HG02763 (cell line): ENCODE measurements around the gene PIP5KL1.
A peak's percentile ranks its signal among the peaks of the same experiment; 100 is the strongest.

ENCODE experiments used
- ATAC-seq: cut with Tn5 transposase; IDR thresholded peaks from one replicate; pipeline ENCODE4 v1.9.1; 2021; ENCODE audit warnings: mild to moderate bottlenecking, moderate library complexity; ENCODE audit not compliant: unreplicated experiment

Gene PIP5KL1

DNA sequence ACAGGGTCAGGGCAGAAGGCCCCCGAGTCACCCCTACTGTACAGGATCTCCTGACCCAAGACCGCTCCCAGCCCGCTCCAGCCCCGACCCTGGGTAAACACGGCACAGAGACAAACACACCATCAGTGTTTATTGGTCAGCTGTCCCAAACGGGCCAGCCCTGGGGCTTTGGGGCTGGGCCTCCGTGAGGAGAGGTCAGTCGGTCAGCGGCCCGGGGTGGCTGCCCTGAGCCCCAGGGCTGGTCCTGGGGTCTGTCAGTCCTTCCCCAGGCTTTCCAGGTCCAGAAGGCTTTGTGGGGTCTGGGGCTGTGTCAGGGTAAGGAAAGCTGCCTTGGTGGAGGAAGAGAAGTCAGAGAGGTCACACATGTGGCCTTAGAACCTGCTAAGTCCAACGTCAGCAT, 4.4 kb upstream of the PIP5KL1 start:
- ATAC-seq, result no peak

DNA sequence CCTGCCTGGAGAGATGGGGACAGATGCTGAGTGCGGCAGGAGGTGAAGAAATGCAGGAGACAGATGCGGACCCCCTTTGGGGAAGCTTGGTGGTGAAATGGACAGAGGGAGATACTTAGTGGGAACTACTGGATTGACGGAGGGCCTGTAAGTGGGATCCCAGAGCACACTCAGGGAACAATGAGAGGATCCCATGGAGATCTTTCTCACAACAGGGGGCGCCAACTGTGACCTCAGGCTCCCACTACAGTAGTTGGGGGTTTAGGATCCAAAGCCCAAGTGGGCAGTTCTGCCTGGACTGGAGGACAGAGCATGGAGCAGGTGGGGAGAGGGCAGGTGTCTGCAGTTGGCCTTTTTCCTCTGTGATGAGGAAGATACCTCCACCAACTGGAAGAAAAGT, 3.7 kb upstream of the PIP5KL1 start:
- ATAC-seq, result no peak

DNA sequence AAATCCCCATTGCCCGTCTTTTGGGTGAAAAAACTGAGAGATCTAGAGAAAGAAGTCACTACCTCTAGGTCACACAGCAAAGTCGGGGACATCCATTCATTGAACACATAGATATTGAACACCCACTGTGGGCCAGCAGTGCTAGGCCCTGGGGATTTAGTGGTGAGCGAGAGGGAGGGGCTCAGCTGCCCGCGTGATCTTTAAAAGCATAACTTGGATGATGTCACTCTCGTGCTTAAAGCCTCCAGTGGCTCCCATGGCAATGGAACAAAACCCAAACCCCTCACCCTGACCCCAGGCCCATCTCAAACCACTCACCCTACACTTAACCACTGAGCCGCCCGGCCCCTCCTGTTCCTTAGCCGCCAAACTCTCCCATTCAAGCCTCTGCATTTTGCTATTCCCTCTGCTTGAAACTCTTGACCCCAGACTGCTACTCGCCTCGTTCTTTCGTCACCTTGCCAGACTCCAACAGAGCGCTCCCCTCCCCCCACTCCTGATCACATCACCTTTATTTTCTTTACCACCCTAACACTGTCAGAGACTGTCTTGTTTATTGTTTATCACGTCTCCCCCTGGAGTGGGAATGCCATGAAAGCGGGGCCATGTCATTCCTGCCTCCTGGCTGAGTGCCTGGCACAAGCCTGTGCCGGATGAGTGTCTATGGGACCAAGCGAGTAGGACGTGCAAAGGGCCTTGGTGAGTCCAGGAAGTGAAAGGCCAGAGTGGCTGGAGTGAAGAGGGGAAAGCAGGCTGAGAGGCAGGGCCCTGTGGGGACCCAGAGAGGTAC, 710 bp upstream of the PIP5KL1 start:
- peak; percentile 22 for ATAC-seq

DNA sequence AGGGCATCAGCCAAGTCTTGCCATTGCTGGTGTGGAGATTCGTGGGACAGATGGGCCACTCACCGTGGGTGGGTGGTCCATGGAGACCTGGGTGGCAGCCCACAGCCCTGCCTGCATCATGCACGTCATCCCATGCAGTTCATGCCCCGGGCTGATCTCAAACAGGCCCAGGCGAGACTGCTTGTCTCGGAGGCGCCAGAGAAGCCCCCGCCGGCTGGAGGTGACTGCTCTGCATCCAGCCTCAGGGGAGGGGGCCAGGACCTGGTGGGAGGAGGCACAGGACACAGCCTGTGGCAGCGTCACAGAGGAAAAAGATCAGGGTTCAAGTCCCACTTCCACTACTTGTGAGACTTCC, 975 bp downstream of the PIP5KL1 start:
- no peak for ATAC-seq

DNA sequence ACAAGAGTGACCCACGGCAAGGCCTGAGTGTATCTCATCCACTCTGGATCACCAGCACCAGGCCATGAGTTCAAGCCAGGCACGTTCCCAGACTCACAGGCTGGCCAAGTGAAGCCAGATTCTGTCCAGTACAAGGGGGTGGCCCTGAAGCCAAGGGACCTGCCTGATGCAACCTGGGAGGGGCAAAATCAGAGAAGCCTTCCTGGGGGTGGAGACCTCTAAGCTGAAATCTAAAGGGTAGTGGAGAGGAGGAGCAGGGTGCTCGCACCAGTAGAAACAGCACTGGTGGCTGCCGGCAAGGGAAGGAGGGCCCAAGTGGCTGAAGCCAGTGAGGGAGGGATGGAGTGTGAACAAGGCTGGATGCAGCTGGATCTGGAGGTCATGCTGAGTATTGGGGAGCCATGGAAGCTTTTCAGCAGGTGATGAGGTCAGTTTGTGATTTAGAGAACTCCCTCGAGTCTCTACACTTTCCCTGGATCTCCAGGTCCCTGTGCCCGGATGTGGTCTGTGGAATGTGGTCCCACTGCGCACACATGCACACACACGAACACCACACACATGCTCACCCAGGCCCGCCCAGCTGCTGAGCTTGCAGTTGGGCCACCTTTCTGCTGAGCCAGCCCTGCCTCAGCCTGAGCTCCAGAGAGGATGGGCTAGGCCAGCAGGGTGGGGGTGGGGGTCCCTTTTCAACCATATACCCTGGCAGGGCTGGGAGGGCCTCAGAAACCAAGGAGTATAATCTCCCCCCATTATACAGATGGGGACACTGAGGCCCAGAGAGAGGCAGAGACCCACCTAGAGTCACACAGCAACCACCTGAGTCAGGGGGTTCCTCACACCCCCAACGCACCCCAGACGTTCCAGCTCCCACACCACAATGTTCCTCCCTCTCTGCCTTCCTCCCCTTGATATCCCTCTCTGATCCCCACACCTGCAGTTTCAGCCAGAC, 1.6 kb downstream of the PIP5KL1 start:
- ATAC-seq, result no peak

DNA sequence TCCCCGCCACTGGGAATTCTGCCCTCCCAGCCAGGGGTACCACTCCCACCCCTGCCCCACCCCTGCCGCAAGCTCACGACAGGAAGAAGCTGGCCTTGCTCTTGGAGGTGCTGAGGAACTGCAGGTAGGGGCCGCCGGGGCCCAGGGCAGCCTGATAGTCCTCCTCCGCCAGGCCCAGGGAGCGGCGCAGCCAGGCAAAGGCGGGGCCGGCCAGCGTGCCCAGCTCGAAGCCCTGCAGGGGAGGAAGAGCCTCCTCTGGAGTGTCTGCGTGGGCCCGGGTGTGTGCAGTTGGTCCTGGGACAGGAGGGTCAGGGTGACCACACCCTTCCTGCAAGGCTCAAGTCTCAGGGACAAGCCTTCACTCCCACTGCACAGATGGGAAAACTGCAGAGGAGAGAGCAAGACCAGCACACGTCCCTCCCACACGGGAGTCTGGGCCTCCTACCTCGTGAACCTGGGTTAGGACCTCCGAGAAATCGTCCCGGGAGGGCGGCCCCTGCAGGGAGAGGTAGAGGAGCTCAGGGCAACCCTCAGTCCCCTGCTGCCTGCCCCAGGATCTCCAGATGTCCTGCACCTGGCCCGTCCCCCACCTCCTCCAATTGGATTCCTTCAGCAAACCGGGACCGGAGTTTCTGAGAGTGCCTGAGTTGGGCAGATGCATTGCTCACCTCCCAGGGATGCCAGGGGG, 2.4 kb downstream of the PIP5KL1 start:
- ATAC-seq, result no peak

DNA sequence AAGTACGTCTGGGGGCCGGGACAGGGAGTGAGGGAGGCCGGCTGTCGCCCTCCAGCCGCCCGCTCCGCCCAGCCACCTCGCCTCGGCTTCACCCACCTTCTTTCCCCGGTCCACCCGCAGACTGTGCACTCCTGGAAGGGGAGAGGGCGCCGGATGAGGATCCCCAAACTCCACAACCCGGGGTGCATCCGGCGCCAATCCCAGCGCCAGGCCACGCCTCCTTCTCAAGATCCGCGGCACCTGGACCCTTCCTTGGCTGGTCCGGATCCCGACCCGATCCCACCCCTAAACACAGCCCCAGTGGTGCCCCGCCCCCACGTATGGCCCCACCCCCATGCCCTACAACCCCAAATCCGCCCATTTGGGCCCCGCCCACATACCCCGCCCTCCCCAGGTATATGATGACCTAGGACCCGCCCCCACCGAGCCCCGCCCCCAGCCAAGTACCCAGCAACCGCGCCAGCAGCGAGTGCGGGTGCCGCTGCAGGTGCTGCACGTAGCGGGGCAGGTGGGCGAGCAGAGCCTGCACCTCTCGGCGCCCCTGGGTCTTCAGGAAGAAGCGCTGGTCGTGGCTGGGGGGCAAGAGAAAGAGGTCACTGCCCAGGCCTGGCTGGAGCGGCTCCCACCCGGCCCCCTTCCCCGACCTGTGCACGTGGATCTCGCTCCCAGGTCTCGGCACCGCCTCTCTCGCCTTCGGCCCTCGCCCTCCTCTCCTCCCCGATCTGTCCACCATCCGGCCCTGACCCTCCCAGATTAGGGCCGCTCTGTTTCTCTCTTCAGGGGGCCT, 3.2 kb downstream of the PIP5KL1 start:
- no peak for ATAC-seq

DNA sequence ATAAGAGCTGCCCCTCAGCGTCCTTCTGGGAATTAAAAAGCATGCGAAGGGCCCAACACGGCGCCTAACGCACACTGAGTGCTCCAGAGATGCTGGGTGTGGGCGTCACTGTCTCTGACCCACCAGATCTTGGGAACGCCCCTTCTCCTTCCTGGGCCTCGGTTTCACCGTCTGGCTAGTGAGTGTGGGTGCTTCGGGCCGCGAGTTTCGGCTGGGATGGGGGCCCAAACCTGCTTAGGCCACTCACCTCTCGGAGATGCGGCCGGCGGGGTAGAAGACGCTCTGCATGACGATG, 3.7 kb downstream of the PIP5KL1 start:
- ATAC-seq, result no peak

DNA sequence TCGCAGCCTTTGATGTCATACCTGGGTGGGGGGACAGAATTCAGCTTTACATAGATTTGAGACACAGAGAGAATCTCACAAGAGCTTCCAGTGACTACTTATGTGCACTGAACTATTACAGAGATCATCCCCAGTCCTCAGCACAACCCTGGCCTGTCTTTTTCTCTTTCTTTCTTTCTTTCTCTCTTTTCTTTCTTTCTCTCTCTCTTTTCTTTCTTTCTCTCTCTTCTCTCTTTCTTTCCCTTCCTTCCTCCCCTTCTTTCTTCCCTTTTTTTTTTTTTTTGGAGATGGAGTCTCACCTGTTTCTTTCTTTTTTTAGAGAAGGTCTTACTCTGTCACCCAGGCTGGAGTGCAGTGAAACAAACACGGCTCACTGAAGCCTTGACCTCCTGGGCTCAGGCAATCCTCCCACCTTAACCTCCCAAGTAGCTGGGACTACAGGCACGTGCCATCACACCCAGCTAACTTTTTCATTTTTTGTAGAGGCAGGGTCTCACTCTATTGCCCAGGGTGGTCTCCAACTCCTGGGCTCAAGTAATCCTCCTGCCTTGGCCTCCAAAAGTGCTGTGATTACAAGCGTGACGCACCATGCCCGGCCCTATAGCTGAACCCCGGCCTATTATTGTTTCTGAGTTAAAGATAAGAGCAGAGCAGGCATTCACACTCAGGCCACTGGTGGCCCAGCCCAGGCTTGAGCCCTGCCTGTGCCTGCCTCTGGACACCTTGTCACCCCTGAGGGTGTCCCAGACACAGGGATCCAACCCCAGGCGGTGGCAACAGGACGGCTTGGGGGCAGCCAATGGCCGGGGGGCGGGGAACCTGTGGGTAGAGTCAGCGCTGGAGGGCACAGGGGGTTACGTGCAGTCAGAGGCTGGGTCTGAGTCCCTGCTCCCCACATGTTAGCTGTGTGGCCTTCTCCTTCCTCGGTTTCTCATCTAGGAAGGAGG, 4.3 kb downstream of the PIP5KL1 start:
- ATAC-seq, result no peak

DNA sequence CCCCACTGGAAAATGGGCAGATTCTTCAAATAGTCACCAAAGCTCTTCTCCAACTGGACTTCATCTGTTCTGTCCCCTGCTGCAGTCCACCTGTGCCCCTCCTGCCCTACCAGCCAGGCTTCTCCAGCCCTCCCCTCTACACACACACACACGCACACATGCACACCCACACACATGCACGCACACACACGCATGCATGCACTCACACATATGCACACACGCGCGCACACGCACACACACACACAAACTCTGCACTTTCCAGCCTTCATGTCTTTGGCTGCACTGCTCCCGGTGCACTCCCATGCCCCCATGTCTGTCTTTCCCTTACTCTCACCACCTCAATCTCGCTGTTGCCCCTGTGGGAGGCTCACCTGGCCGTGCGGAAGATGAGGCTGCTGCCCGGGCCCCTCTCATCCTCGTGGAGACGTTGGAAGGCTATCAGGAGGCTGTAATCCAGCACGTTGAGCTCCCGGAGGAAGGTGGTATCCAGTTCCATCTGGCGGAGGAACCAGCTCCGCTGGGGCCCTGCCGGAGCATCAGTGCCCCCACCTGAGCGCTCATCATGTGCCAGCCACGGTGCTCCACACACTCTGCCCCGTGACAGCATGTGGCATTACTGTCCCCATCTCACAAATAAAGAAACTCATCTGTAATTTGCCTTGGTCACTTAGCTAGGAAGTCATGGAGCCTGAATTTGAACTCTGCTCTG, 5.7 kb downstream of the PIP5KL1 start:
- no peak for ATAC-seq

DNA sequence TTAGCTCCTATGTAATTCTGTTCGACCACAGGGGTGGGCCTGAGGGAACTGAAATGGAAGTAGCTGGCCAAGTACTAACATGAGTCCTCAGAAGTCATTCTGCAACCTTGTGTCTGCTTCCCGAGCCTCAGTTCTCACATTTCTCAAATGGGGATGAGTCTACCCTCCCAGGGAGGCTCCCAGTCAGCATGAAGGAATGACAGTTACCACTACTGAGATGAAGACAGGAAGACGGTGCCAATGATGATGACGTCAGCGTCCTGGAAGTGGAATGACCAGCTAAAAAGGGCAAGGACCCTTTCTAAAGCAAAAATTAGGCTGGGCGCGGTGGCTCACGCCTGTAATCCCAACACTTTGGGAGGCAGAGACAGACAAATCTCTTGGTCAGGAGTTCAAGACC, 6.8 kb downstream of the PIP5KL1 start:
- ATAC-seq, result no peak

DNA sequence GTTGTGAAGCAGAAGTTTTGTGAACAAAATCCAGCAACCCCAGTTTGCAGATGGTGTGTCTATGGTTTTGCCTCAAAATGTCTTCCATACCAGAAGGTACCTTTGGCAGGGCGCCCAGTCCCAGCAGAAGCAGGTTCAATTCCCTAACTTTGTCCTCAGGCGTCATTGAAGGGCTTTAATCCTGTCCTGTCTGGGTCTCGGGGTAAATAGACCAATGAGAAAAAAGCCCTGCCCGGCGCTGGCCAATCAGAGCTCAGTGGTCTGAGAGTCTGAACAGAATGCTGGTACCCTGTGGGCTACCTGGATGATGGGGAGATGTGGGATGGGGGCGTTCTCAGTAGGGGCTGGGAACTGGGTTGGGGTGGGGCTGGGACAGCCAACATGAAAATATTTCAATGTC, 7.5 kb downstream of the PIP5KL1 start:
- no peak for ATAC-seq

DNA sequence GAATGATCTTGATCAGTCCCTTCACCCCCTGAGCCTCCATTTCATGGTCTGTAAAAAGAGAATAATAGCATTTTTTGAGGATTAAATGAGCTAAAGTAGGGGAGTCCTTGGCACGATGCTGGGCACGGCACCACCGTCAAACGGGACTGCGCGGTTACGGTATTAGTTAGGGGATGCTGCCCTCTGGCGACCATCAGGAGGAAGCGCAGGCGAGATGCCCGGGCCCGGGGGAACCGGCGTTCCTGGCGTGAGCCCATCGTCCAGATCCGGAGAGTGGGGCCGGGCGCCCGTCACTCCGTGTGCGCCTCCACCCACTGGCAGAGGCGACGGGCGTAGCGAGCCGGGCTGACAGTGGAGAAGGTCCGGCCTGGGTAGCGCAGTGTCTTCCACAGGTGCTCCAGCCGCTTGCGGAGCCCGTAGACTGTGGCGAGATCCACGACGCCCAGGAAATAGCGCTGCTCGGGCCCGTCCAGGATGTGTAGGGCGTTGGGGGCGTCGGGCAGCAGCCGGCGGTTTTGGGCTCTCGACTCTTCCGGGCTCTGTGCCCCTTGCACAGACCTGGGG, 8.9 kb downstream of the PIP5KL1 start:
- ATAC-seq, result no peak

DNA sequence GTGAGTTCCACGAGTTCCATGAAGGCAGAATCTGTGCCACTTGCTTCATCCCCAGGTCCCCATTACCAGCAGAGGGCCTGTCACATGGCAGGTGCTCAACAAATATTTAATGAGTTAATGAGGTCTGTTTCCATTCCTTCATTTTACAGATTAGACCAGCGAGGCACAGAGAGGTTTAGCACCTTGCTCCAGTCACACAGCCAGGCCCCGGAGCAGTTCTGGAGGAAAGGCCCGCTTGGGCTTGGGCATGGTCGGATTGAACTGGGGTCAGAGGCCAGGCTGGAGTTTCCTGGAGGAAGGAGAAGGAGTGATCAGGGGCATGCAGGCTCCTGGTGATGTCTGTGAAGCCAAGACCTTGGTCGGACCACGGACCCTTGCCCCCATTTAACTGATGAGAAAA, 9.8 kb downstream of the PIP5KL1 start:
- no peak for ATAC-seq

DNA sequence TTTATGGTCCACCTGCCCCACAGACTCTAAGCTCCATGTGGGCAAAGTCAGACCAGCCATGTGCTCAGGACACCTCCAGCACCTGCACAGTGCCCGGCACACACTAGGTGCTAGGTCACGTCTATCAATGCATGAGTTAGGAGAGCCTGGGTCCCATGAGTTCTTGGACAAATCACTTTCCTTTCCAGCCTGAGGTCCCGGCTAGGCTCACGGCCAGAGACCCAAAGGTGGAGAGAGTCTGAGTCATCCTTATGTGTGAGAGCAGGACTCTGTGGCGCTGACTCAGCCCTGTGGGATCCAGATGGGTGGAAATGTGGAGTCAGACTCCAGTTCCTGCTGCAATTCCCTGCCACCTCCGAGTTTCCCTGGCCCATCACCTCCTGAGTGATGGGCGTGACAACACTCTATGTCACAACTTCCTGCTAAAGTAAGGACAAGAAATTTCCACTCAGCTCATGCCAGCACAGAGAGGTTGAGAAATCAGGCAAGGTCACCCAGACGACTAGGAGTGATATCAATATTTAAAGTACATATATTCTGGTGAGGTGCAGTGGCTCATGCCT, 11.2 kb downstream of the PIP5KL1 start:
- ATAC-seq, result no peak

DNA sequence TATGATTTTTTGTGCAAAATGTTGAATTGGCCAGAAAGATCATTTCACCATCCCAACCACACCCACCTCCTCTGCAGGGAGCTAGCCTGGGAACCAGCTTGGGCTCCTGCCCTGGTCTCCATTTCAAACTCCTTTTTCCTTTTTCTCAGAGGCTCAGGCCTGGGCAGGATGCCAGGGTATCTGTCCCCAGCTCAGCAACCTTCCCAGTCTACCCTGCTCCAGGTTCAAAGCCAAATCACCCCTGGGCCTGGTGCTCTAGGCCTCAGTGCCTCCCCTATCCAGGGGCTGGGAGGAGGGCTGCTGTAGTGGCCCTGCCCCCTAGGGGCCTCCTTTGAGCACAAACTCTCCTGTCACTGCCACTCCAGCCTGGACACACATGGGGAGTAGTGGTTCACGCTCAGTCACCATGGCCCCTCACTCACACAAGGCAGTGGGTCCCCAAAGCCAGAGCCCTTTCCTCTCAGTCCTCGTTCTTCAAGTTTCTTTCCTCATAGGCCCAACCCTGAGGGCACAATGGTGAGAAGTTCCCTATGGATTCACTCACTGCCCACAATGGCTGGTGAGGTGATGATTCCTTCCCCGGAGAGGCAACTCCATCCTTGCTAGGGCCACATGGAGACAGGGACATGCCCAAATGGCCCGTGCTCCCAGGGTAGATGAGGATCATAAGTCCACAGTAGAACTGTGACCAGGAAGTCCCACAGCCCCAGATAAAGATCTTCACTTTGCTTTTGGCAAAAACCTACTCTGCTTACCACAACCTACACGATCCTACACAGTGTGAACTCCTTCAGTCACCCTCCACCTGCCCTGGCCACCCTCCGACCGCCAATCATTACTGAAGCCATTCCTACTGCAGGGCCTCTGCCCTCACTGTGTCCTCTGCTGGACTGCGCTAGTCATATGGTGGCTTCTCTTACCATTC, 12.1 kb downstream of the PIP5KL1 start:
- no peak for ATAC-seq

DNA sequence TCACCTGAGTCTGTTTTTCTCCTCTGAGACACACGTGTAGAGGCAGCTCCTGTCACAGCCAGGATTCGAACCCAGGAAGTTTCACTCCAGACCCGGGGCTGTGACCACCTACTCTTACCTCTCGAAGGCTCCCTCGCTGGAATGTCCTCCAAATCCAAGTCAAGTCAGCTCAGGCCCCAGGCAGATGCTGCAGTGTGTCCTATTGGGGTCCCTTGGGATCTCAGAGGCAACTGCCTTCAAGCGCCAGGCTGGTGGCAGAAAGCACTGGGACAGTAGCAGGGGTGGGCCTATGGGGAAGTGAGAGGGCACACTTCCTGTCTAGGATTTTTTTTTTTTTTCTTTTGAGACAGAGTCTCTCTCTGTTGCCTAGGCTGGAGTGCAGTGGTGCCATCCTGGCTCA, 13.0 kb downstream of the PIP5KL1 start:
- no peak for ATAC-seq
